SU-DHL-6 (cell line): Measurements from ENCODE around the gene NEBL.

Source experiments
- H2AFZ ChIP-seq: fragments of 200-600 bp; sonication (generic); 2 replicates; pipeline ENCODE4 v1.6.1; 2014; ENCODE audit warnings: low read depth, mild to moderate bottlenecking, moderate library complexity, mixed read lengths, antibody characterized with exemption, low read length; ENCODE audit not compliant: severe bottlenecking
- H3F3A ChIP-seq: fragments of 200-600 bp; shearing (Covaris generic); 2 replicates; pipeline ENCODE4 v1.6.0; 2016; ENCODE audit warnings: antibody characterized with exemption, mild to moderate bottlenecking; ENCODE audit not compliant: insufficient read depth
- H3K27ac ChIP-seq: fragments of 200-600 bp; sonication (generic); 2 replicates; pipeline ENCODE4 v1.5.1; 2016; ENCODE audit warnings: low read depth, mild to moderate bottlenecking, low read length, moderate library complexity, mixed read lengths
- H3K27me3 ChIP-seq: fragments of 200-600 bp; sonication (generic), shearing (Covaris generic); 2 replicates; pipeline ENCODE4 v1.6.0; 2014; ENCODE audit warnings: mild to moderate bottlenecking, low read length
- H3K36me3 ChIP-seq: fragments of 200-600 bp; sonication (generic); 2 replicates; pipeline ENCODE4 v1.6.1; 2014; ENCODE audit warnings: mild to moderate bottlenecking, low read length, mixed read lengths
- H3K4me2 ChIP-seq: fragments of 300-600, 200-600 bp; shearing (Covaris generic), sonication (generic); 2 replicates; pipeline ENCODE4 v1.6.0; 2014; ENCODE audit warnings: low read length, low read depth, mild to moderate bottlenecking; ENCODE audit not compliant: poor library complexity, severe bottlenecking
- H3K4me3 ChIP-seq: fragments of 200-600 bp; sonication (generic); 2 replicates; pipeline ENCODE4 v1.5.1; 2014; ENCODE audit warnings: antibody characterized with exemption, low read length, mild to moderate bottlenecking, mixed read lengths; ENCODE audit not compliant: insufficient read depth, poor library complexity, severe bottlenecking
- H3K79me2 ChIP-seq: fragments of 200-600 bp; sonication (generic); 2 replicates; pipeline ENCODE4 v1.6.1; 2014; ENCODE audit warnings: mild to moderate bottlenecking, low read length, moderate library complexity; ENCODE audit not compliant: insufficient read depth
- H3K9ac ChIP-seq: fragments of 200-600 bp; sonication (generic); 2 replicates; pipeline ENCODE4 v1.7.0; 2014; ENCODE audit warnings: mild to moderate bottlenecking, low read length
- H3K9me2 ChIP-seq: fragments of 200-600 bp; sonication (generic); replicated peaks from 2 replicates; pipeline ENCODE4 v1.6.1; 2014; ENCODE audit warnings: low read length; ENCODE audit not compliant: insufficient read depth
- H3K9me3 ChIP-seq: fragments of 200-600 bp; sonication (generic); 2 replicates; pipeline ENCODE4 v1.6.1; 2014; ENCODE audit warnings: low read length, mixed read lengths; ENCODE audit not compliant: insufficient read depth
- H4K20me1 ChIP-seq: fragments of 200-600 bp; sonication (generic); 2 replicates; pipeline ENCODE4 v1.6.1; 2014; ENCODE audit warnings: low read depth, mild to moderate bottlenecking, antibody characterized with exemption, low read length, moderate library complexity, mixed read lengths
- CTCF ChIP-seq: fragments of 200-600 bp; sonication (generic); IDR thresholded peaks from one replicate; pipeline ENCODE4 v1.5.1; 2017; ENCODE audit warnings: antibody characterized with exemption, mild to moderate bottlenecking, low read length, moderate library complexity; ENCODE audit not compliant: insufficient read depth, poor library complexity, severe bottlenecking
- EZH2phosphoT487 ChIP-seq: fragments of 200-600 bp; sonication (generic), shearing (Covaris generic); conservative IDR thresholded peaks from 2 replicates; pipeline ENCODE4 v1.6.1; 2018; ENCODE audit warnings: mild to moderate bottlenecking, antibody characterized with exemption, low read length, moderate library complexity, mixed read lengths

The NEBL gene

GRCh38 chr10:20877986-20878983 lies 18.8 kb downstream of the NEBL start:
- Histone ChIP-seq H2AFZ (no peak overlapping the region), H3K79me2 (no peaks in the 10 kb centered on the region), H3K9me2 (no peaks in the 10 kb centered on the region), H3F3A (no peaks in the 10 kb centered on the region), H3K27me3 (no peaks in the 10 kb centered on the region), H4K20me1 (no peaks in the 10 kb centered on the region), H3K27ac (no peak overlapping the region), H3K9ac (no peak overlapping the region), H3K9me3 (no peaks in the 10 kb centered on the region), H3K4me2 (no peak overlapping the region), H3K36me3 (no peaks in the 10 kb centered on the region), H3K4me3 (no peak overlapping the region)
- TF ChIP-seq EZH2phosphoT487, result no peak

GRCh38 chr10:20877554-20877953 lies 19.6 kb downstream of the NEBL start:
- Histone ChIP-seq H3K4me3 (no peak overlapping the region), H3K27me3 (no peaks in the 10 kb centered on the region), H3K27ac (no peak overlapping the region), H3K36me3 (no peaks in the 10 kb centered on the region), H3K79me2 (no peaks in the 10 kb centered on the region), H4K20me1 (no peaks in the 10 kb centered on the region), H2AFZ (no peak overlapping the region), H3K9me3 (no peaks in the 10 kb centered on the region), H3K4me2 (no peak overlapping the region), H3F3A (no peaks in the 10 kb centered on the region), H3K9me2 (no peaks in the 10 kb centered on the region), H3K9ac (no peak overlapping the region)
- no peak for TF ChIP-seq CTCF
- no peak for TF ChIP-seq EZH2phosphoT487

- Histone ChIP-seq H3K79me2 (no peaks in the 10 kb centered on the region), H3F3A (no peaks in the 10 kb centered on the region), H3K27ac (no peak overlapping the region), H3K4me3 (no peak overlapping the region), H3K9me3 (no peaks in the 10 kb centered on the region), H4K20me1 (no peaks in the 10 kb centered on the region), H3K9ac (no peak overlapping the region), H3K27me3 (no peaks in the 10 kb centered on the region), H2AFZ (no peak overlapping the region), H3K36me3 (no peaks in the 10 kb centered on the region), H3K4me2 (no peak overlapping the region), H3K9me2 (no peaks in the 10 kb centered on the region)
- no peak for TF ChIP-seq CTCF
- TF ChIP-seq EZH2phosphoT487, result no peak
These were observed 22.9 kb downstream of the NEBL start for GRCh38 chr10:20874261-20874660.

GRCh38 chr10:20871970-20872369 lies 25.1 kb downstream of the NEBL start:
- TF ChIP-seq CTCF (no peak), EZH2phosphoT487 (no peak)
- Histone ChIP-seq H3K4me3 (no peak overlapping the region), H3K36me3 (no peaks in the 10 kb centered on the region), H3K9ac (no peak overlapping the region), H3K27ac (no peak overlapping the region), H3K9me2 (no peaks in the 10 kb centered on the region), H3K9me3 (no peaks in the 10 kb centered on the region), H3F3A (no peaks in the 10 kb centered on the region), H2AFZ (no peak overlapping the region), H4K20me1 (no peaks in the 10 kb centered on the region), H3K79me2 (no peaks in the 10 kb centered on the region), H3K4me2 (no peak overlapping the region), H3K27me3 (no peaks in the 10 kb centered on the region)
